IPS DF 19.7 (cell line): ENCODE data around the gene AQP6.

Experiments used
- DNase-seq: peaks from one replicate; pipeline ENCODE4 v3.0.0-alpha.2; 2013; ENCODE audit warnings: low read depth, low spot score

Gene AQP6

GRCh38 chr12:49990273-49990672 lies 17.5 kb downstream of the AQP6 start:
- DNase-seq, result no peak

- no peak for DNase-seq
These were observed 25.7 kb downstream of the AQP6 start for GRCh38 chr12:49998453-49998852.

GRCh38 chr12:50003595-50003994 lies 30.8 kb downstream of the AQP6 start:
- no peak for DNase-seq

DNA sequence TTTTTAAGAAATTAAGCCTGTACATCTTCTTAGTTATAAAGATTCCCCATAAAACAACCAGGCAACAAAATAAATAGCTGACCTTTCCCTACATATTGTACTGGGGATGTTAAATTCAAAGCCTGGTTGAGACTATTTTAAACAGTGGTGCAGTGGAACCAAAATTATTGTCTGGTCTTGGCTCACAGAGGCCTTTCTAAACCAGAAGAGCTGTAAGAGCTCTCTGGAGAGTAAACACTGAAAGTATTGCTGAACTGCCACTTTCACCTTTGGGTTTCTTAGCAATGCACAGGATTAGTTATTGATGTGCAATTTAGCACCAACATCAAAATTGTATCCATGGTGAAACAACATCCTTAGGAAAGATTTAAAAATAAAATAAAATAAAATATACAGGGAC lies 31.9 kb downstream of the AQP6 start:
- DNase-seq, result no peak

DNA sequence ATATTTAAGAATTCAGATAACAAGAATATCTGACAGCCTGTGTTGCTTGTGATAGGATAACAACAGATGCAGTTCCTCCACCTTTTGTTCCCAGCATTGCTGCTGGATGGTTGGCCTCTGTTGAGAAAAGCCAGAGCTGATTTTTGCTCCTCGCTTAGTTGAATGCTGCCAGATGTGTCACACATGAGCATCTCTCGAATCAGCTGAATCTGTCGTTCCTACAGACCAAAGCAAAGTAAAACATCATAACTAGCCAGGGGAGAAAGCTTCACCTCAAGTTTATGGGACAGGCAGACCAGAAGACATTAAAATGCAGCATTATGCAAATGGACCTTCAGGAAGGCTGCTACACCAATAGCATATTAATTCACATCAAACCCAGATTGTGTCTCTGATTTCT lies 32.4 kb downstream of the AQP6 start:
- no peak for DNase-seq

GRCh38 chr12:50006280-50006679 lies 33.5 kb downstream of the AQP6 start:
- no peak for DNase-seq

DNA sequence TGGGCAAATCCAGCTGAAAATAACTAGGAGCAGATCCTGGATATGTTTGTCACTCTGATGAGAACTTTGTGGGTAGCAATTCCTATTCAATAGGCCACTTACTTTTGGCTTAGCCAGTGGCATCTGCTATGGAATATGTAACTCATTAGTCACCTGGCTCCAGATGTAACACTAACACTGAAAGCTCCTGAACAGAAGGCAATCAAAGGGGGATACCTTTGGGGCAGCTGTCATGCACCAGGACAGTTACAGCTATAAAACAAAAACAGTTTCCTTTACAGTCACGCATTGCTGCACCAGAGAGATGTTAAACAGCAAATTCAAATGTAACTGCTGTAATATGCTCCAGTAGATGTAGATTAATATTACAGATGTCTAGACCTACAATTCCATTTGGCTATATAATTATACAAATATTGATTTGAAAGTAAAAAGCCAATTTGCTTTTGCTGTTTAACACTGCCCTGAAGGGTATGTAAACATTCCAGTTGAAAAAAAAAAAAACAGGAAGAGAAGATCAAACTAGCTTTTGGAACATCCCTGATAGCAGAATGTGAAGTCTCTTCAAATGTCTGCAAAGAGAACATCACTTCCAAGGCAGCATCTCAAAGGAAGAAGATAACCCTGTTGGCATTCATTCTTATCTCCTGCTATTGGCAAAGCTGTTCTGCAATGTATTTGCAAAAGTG lies 34.2 kb downstream of the AQP6 start:
- no peak for DNase-seq

- DNase-seq, result no peak
These were observed 40.8 kb downstream of the AQP6 start for GRCh38 chr12:50013361-50014147.

DNA sequence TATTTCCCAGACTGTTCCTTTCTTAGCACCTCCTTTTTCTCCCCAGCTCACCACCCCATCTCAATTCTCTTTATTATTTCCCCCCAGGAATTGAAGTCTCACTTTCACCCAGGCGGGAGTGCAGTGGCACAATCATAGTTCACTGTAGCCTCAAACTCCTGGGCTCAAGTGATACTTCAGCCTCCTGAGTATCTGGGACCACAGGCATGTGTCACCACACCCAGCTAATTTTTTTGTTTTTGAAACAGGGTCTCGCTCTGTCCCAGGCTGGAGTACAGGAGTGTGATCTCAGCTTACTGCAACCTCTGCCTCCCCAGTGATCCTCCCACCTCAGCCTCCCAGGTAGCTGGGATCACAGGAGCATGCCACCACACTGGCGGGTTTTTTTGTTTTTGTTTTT lies 41.6 kb downstream of the AQP6 start:
- no peak for DNase-seq

DNA sequence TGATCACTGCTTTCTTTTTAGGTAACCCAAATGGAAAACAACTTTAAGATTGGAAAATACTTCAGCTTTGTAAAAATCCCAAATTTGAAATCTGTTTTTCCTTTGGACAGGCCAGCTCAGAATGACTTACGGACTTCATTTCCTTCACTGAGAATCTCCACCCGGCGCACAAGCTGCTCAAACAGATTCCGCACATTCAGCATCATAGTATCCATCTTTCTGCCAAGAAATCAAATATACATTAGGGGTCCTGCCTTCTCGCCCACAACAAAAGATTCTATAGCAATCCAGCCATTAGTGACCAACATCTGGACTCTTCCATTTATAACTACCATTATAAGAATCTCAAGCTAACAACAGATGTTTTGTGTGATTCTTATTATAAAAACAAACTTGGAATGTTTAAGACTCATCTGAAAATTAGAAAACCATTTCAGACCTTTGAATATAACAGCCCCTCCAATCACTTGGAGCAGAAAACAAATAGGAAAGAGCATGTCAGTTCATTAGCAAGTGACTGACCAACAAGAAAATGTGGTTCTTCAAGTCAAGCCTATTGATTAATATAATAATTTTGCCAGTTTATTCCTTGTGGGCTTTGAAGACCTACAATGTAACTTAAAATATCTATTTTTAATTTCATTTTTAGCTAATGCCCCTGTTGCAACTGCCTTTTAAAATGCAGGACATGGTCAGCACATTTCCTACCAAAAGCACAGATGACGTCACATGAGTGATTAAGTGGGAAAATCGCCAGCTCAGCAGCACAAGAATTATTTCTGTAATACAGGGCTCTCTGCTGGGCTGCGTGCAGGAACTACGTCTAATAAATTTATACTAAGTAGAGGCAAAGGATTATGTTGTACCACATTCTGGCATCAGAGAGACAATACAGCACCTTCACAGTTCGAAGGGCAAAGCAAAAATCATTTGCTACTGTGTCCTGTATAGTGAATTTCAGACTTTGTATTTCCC lies 44.0 kb downstream of the AQP6 start:
- no peak for DNase-seq

GRCh38 chr12:50017641-50018040 lies 44.9 kb downstream of the AQP6 start:
- DNase-seq, result no peak

- DNase-seq, result no peak
These were observed 45.4 kb downstream of the AQP6 start for GRCh38 chr12:50018154-50018553.

- no peak for DNase-seq
These were observed 46.2 kb downstream of the AQP6 start for GRCh38 chr12:50018968-50019367.

- DNase-seq, result no peak
These were observed 46.8 kb downstream of the AQP6 start for GRCh38 chr12:50019524-50019923.

GRCh38 chr12:50021031-50021430 lies 48.3 kb downstream of the AQP6 start:
- DNase-seq, result no peak

DNA sequence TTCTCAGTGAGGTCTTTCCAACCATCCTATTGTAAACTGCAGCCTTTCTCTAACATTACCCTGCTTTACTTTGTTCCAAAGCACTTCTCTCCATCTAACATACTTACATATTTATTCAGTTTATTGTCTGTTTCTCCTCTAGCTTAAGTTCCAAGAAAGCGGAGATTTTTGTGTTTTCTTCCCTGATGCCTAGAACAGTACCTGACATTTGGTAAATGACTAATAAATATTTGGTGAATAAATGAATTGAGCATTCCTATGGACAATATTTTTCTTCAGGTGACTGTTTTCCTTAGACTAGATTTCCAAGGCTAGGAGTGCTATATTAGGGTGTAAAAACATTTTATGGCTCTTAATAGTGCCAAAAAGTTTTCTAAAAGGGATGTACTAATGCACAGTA lies 50.2 kb downstream of the AQP6 start:
- no peak for DNase-seq

- no peak for DNase-seq
These were observed 51.5 kb downstream of the AQP6 start for GRCh38 chr12:50024227-50024626.

GRCh38 chr12:50024805-50025186 lies 52.0 kb downstream of the AQP6 start:
- DNase-seq, result no peak

DNA sequence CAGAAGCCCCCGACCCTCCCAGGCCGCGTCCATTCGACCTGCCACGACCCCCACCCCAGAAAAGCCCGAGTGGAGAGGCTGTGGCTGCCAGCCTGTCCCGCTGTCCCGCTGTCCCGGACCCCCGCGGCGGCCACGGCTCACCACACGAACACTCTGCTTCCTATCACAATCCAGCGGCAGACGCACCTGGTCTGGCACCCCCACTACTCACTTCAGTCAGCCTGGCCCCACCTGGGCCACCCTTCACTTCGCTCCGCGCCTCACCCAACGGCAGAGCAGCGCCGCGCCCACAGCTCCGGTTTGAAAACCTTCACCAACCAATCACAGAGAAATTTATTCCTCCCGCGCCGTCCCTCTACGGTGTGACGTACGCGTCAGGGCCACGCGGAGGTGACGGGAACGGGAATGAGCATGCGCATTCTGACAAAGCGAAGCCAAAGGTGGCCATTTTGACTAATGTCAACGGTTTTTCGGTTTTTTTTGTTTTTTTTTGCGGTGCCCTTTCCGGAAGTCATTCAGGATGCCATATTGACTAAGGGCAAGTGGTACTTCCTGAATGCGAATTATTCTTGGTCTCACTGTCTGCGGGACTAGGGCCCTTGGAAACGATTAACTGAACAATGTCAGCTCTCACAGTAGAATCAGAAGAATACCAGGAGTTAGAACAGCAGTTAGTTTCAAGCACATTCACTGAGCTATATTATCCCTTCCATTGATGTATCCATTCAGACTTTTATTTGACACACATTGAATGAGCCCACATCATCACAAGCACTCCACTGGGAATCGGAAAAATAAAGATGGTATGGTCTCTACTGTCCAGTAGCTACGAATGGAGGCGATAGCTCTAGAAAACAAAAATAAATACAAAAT lies 52.7 kb downstream of the AQP6 start, which contains the start of gene RACGAP1:
Gene RACGAP1 (minus strand): TSS at position 308 of the 873 bp plus-strand sequence. CDS start 8,779 bp downstream, outside the sequence.
- peak; percentile 93 for DNase-seq

DNA sequence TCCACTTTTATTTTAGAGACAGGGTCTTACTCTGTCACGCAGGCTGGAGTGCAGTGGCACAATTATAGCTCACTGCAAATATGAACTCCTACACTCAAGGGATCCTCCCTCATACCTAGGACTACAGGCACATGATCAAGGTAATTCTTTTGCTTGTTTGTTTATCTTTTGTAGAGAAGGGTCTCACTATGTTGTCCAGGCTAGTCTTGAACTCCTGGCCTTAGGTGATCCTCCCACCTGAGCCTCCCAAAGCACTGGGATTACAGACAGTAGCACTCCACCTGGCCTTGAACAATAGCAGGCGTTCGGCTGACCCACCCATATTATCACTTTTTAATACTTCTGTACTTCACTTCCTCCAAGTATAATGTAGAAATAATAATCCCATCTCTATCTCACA lies 53.9 kb downstream of the AQP6 start:
- DNase-seq, result no peak
